ENCODE results near the gene IL1RAPL2. TPM values are rescaled to one million over a fixed set of nuclear protein-coding genes. Genes with fewer than 3 reads are reported as not detected.

The IL1RAPL2 gene
- total RNA-seq, 2 donors from 2014 or later: not detected

GRCh38 chrX:105277132-105277531, 711.1 kb downstream of the IL1RAPL2 start:
- TF ChIP-seq CTCF (IDR thresholded peaks at IDR 0.05): no peak
- H3K36me3 ChIP-seq: no peaks in the 10 kb centered on the region
- H3K4me3 ChIP-seq: no peak overlapping the region
- no peaks in the 10 kb centered on the region for H3K9me3 ChIP-seq
- no peaks in the 10 kb centered on the region for H3K27me3 ChIP-seq
- H3K4me1 ChIP-seq: no peaks in the 10 kb centered on the region
- no peak for DNase-seq (ENCODE audit: low spot score)
- no peak overlapping the region for H3K27ac ChIP-seq

GRCh38 chrX:105282077-105282476, 716.1 kb downstream of the IL1RAPL2 start:
- Histone ChIP-seq H3K9me3 (no peaks in the 10 kb centered on the region), H3K27me3 (no peaks in the 10 kb centered on the region), H3K4me1 (no peaks in the 10 kb centered on the region), H3K36me3 (no peaks in the 10 kb centered on the region), H3K4me3 (no peak overlapping the region), H3K27ac (no peak overlapping the region)
- no peak for TF ChIP-seq CTCF (IDR thresholded peaks at IDR 0.05)
- DNase-seq (ENCODE audit: low spot score): no peak

- Histone ChIP-seq H3K9me3 (no peaks in the 10 kb centered on the region), H3K4me3 (no peak overlapping the region), H3K27me3 (no peaks in the 10 kb centered on the region), H3K36me3 (no peaks in the 10 kb centered on the region), H3K4me1 (no peaks in the 10 kb centered on the region), H3K27ac (no peak overlapping the region)
- TF ChIP-seq CTCF (IDR thresholded peaks at IDR 0.05): no peak
- no peak for DNase-seq (ENCODE audit: low spot score)
Observed at GRCh38 chrX:105297041-105297440, 731.0 kb downstream of the IL1RAPL2 start.

- no peak for TF ChIP-seq CTCF (IDR thresholded peaks at IDR 0.05)
- Histone ChIP-seq H3K4me3 (no peak overlapping the region), H3K9me3 (no peaks in the 10 kb centered on the region)
Observed at GRCh38 chrX:105299286-105299685, 733.3 kb downstream of the IL1RAPL2 start.

GRCh38 chrX:105302246-105302645, 736.2 kb downstream of the IL1RAPL2 start:
- Histone ChIP-seq H3K27me3 (no peaks in the 10 kb centered on the region), H3K27ac (no peak overlapping the region), H3K4me1 (no peaks in the 10 kb centered on the region), H3K36me3 (no peaks in the 10 kb centered on the region), H3K4me3 (no peak overlapping the region), H3K9me3 (no peaks in the 10 kb centered on the region)
- TF ChIP-seq CTCF (IDR thresholded peaks at IDR 0.05): no peak
- DNase-seq (ENCODE audit: low spot score): no peak

More at GRCh38 chrX:105299286-105299685, 733.3 kb downstream of the IL1RAPL2 start:
- Histone ChIP-seq H3K36me3 (no peaks in the 10 kb centered on the region), H3K27ac (no peak overlapping the region), H3K27me3 (no peaks in the 10 kb centered on the region), H3K4me1 (no peaks in the 10 kb centered on the region)
- DNase-seq (ENCODE audit: low spot score): no peak

- no peak for TF ChIP-seq CTCF (IDR thresholded peaks at IDR 0.05)
- DNase-seq (ENCODE audit: low spot score): no peak
- no peaks in the 10 kb centered on the region for H3K36me3 ChIP-seq
- no peak overlapping the region for H3K4me3 ChIP-seq
- no peaks in the 10 kb centered on the region for H3K4me1 ChIP-seq
- no peak overlapping the region for H3K27ac ChIP-seq
- no peaks in the 10 kb centered on the region for H3K9me3 ChIP-seq
- no peaks in the 10 kb centered on the region for H3K27me3 ChIP-seq
Observed at GRCh38 chrX:105307762-105308161, 741.8 kb downstream of the IL1RAPL2 start.

All from right atrium auricular region (tissue), 2 donors.